Skeletal muscle satellite cell (primary cell): Measurements from ENCODE around the gene SPATA9. TPM values are rescaled to one million over a fixed set of nuclear protein-coding genes. Genes with fewer than 3 reads are reported as not detected.
A peak's percentile ranks its signal among the peaks of the same experiment; 100 is the strongest.

Experiments
- H3K27me3 ChIP-seq: 2 replicates; pipeline ENCODE4 v1.7.0; 2013; ENCODE audit warnings: low read length; ENCODE audit not compliant: control insufficient read depth, insufficient read depth
- H3K36me3 ChIP-seq: 2 replicates; pipeline ENCODE4 v1.7.0; 2013; ENCODE audit warnings: mild to moderate bottlenecking, control low read depth, low read length; ENCODE audit not compliant: insufficient read depth
- H3K4me1 ChIP-seq: 2 replicates; pipeline ENCODE4 v1.7.0; 2013; ENCODE audit warnings: low read length; ENCODE audit not compliant: control insufficient read depth, insufficient read depth
- H3K4me2 ChIP-seq: 2 replicates; pipeline ENCODE4 v1.7.0; 2013; ENCODE audit warnings: mild to moderate bottlenecking, low read length
- H3K4me3 ChIP-seq: 2 replicates; pipeline ENCODE4 v1.7.0; 2013; ENCODE audit warnings: low read length
- H3K9ac ChIP-seq: 2 replicates; pipeline ENCODE4 v1.7.0; 2013; ENCODE audit warnings: mild to moderate bottlenecking, low read depth, low read length, moderate library complexity
- H3K9me3 ChIP-seq: replicated peaks from 2 replicates; pipeline ENCODE4 v1.7.0; 2013; ENCODE audit warnings: mild to moderate bottlenecking, control low read depth, low read length
- total RNA-seq: library from RNA; depleted of rRNA; stranded (reverse); fragments of >200 nt; gene quantifications from 2 replicates; pipeline ENCODE4 v1.2.3, GENCODE V29; 2012; rRNA removed

SPATA9 gene
- 0.25 TPM in 1 of 2 replicates, not detected in the other for total RNA-seq

GRCh38 chr5:95682891-95683290 lies at the start of gene SPATA9:
Gene SPATA9, minus strand, starts transcription at chr5:95682991. Its CDS starts 137 bp downstream, at chr5:95682854.
- no peak within 1 kb of the TSS for H3K4me3 ChIP-seq
- no peak within 1 kb of the TSS for H3K9ac ChIP-seq
- no peaks in the 10 kb centered on the region for H3K27me3 ChIP-seq
- H3K4me2 ChIP-seq, result no peak within 1 kb of the TSS
- H3K4me1 ChIP-seq, result no peaks in the 10 kb centered on the region
- H3K36me3 ChIP-seq, result no peaks in the 10 kb centered on the region
- no peaks in the 10 kb centered on the region for H3K9me3 ChIP-seq

GRCh38 chr5:95731571-95732554 lies 49.1 kb upstream of the SPATA9 start:
- H3K9me3 ChIP-seq, result no peaks in the 10 kb centered on the region
- H3K4me1 ChIP-seq, result peaks cover 64% of the 10 kb centered on the region
- peaks cover 23% of the 10 kb centered on the region for H3K36me3 ChIP-seq
- peak overlapping the region; percentile 84 for H3K4me2 ChIP-seq
- peak overlapping the region; percentile 99 for H3K4me3 ChIP-seq
- H3K27me3 ChIP-seq, result no peaks in the 10 kb centered on the region
- H3K9ac ChIP-seq, result peak overlapping the region; percentile 98

GRCh38 chr5:95730730-95731570 lies 48.2 kb upstream of the SPATA9 start, which contains the start of gene RHOBTB3:
Gene RHOBTB3, plus strand, starts transcription at chr5:95731336. Its CDS starts 347 bp downstream, at chr5:95731683.
- Histone ChIP-seq H3K9ac (peak within 1 kb of the TSS; percentile 98), H3K4me3 (peak within 1 kb of the TSS; percentile 99), H3K27me3 (no peaks in the 10 kb centered on the region), H3K36me3 (peaks cover 15% of the 10 kb centered on the region), H3K4me2 (peak within 1 kb of the TSS; percentile 84), H3K4me1 (peaks cover 70% of the 10 kb centered on the region), H3K9me3 (no peaks in the 10 kb centered on the region)

GRCh38 chr5:95730011-95730700 lies 47.4 kb upstream of the SPATA9 start:
- Histone ChIP-seq H3K4me1 (peaks cover 70% of the 10 kb centered on the region), H3K27me3 (no peaks in the 10 kb centered on the region), H3K4me3 (peak overlapping the region; percentile 99), H3K4me2 (peak overlapping the region; percentile 84), H3K9ac (peak overlapping the region; percentile 98), H3K9me3 (no peaks in the 10 kb centered on the region), H3K36me3 (peaks cover 15% of the 10 kb centered on the region)

GRCh38 chr5:95729115-95730010 lies 46.6 kb upstream of the SPATA9 start:
- peak overlapping the region; percentile 98 for H3K9ac ChIP-seq
- peaks cover 68% of the 10 kb centered on the region for H3K4me1 ChIP-seq
- no peaks in the 10 kb centered on the region for H3K9me3 ChIP-seq
- peak overlapping the region; percentile 99 for H3K4me3 ChIP-seq
- peak overlapping the region; percentile 84 for H3K4me2 ChIP-seq
- peaks cover 8% of the 10 kb centered on the region for H3K36me3 ChIP-seq
- no peaks in the 10 kb centered on the region for H3K27me3 ChIP-seq

- H3K9ac ChIP-seq, result no peak overlapping the region
- peaks cover 65% of the 10 kb centered on the region for H3K4me1 ChIP-seq
- no peak overlapping the region for H3K4me3 ChIP-seq
- no peaks in the 10 kb centered on the region for H3K27me3 ChIP-seq
- no peaks in the 10 kb centered on the region for H3K9me3 ChIP-seq
- H3K4me2 ChIP-seq, result peak overlapping the region; percentile 84
- H3K36me3 ChIP-seq, result peaks cover 5% of the 10 kb centered on the region
These were observed 45.8 kb upstream of the SPATA9 start for GRCh38 chr5:95728494-95729114.

GRCh38 chr5:95727764-95728191 lies 45.0 kb upstream of the SPATA9 start:
- Histone ChIP-seq H3K4me2 (peak overlapping the region; percentile 22), H3K9ac (peak overlapping the region; percentile 66), H3K4me1 (peaks cover 67% of the 10 kb centered on the region), H3K4me3 (no peak overlapping the region), H3K36me3 (no peaks in the 10 kb centered on the region), H3K27me3 (no peaks in the 10 kb centered on the region), H3K9me3 (no peaks in the 10 kb centered on the region)

- Histone ChIP-seq H3K36me3 (no peaks in the 10 kb centered on the region), H3K9ac (peak overlapping the region; percentile 66), H3K9me3 (no peaks in the 10 kb centered on the region), H3K4me3 (peak overlapping the region; percentile 53), H3K27me3 (no peaks in the 10 kb centered on the region), H3K4me2 (peak overlapping the region; percentile 74), H3K4me1 (peaks cover 67% of the 10 kb centered on the region)
These were observed 44.3 kb upstream of the SPATA9 start for GRCh38 chr5:95726811-95727763.
